ENCODE measurements around the gene STIMATE. TPM values are rescaled to one million over a fixed set of nuclear protein-coding genes. Genes with fewer than 3 reads are reported as not detected.

The STIMATE gene
- total and polyA plus RNA-seq, 9 of the 15 experiments (the other 6 are each of a cell fraction or from before 2014, with no cell fraction given) = 0.14 to 7.7 (median 4.9) TPM

DNA sequence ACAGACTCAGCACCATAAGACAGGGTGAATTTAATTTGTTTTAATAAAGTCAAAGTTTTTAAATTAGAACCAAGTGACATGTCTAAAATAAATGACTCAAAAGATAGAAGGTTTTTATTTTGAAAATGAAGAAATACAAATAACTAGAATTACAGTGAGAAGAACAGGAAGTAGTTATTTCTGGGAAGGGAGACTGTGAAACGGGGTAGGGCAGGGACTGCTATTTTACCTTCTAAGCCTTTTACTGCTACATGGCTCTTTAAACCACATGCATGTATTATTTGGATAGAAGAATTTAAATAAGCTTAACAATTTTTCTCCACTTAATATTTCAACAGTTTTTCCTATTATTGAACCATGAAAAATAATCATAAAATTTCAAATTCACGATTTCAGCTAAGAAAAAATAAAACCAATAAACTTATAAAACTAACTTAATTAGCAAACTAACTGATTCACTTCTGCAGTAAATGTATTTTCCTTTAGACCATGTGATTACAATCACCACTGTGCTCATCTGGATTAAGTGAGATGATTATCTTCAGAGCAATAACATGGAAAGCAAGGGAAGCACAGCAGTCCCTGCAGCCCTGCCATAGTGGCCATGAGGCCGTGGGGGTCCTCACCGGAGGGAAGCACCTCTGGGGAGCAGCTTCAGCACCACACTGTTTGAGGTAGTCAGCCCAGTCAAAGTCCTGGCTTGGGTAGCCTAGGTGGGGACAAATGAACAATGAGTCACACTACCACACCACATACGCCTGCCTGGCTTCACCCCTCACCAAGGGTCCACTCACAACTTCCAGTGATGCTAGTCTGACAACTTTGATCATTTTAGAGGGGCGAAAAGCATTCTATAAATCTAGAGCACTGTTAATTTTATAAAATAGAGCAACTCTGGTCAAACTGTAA, 28.3 kb upstream of the STIMATE start (continued):
- no peak for TF ChIP-seq L3MBTL2 (IDR thresholded peaks at IDR 0.05)
- no peak for TF ChIP-seq KAT7 (CRISPR knock-in tag; IDR thresholded peaks at IDR 0.05; ENCODE audit: borderline replicate concordance)
- no peak for TF ChIP-seq RBM22 (IDR thresholded peaks at IDR 0.05; ENCODE audit: low read depth, low read length, poor library complexity, severe bottlenecking)
- TF ChIP-seq E2F4 (CRISPR knock-in tag; IDR thresholded peaks at IDR 0.05; ENCODE audit: low read depth) = no peak

DNA sequence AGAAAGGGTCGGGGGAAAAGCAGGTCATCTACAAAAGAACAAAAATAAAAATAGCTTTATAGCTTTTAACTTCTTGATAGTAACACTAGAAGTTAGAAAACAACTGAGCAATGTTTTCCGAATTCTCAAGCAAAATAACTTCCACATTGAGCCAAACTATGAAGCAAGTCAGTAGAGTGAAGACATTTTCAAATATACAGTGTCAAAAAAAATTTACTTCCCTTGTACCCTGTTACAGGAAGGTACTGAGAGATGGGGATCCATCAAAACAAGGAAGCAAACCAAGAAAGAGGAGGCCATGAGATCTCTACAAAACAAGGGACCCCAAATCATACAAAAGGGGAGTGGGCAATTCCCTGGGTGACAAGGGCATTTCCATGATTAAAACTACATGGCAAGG, 26.6 kb upstream of the STIMATE start:
- intact Hi-C loops (cut with micrococcal nuclease) = no loop called here

More for the DNA sequence above, 26.6 kb upstream of the STIMATE start:
- in situ Hi-C loops (cut with MboI) = no loop called here
- CTCF ChIA-PET (ENCODE audit: low intra/inter-chr PET ratio) = no interaction called here
- Histone ChIP-seq H3K4me2 (ENCODE audit: insufficient read depth, low read length) (no peak overlapping the region), H3K9me1 (ENCODE audit: control insufficient read depth, insufficient read depth, low read length) (no peaks in the 10 kb centered on the region), H4K20me1 (replicated peaks; ENCODE audit: control insufficient read depth, insufficient read depth, low read length) (no peaks in the 10 kb centered on the region), H3K4me3 (no peak overlapping the region), H3K79me2 (ENCODE audit: control insufficient read depth, insufficient read depth, low read length) (no peaks in the 10 kb centered on the region), H3K9me3 (replicated peaks; ENCODE audit: control insufficient read depth, insufficient read depth, low read depth, low read length) (no peaks in the 10 kb centered on the region), H3K36me3 (ENCODE audit: control insufficient read depth, insufficient read depth, low read length) (peaks cover 5% of the 10 kb centered on the region; the same call in 1 of the 3 replicates), H3K4me1 (replicated peaks in 1 of 2; ENCODE audit: control insufficient read depth in 2 of 2, insufficient read depth in 2 of 2, low read length in 2 of 2) (no peaks in the 10 kb centered on the region), H3K27ac (ENCODE audit: extremely low read depth, low read depth, low read length) (no peak overlapping the region), H3K27me3 (ENCODE audit: control insufficient read depth in 2 of 2, insufficient read depth in 2 of 2, low read length in 2 of 2) (no peaks in the 10 kb centered on the region), H3K9ac (ENCODE audit: insufficient read depth in 1 of 2, low read depth in 2 of 2, low read length in 2 of 2) (no peak overlapping the region), H2AFZ (ENCODE audit: low read depth, low read length) (no peak overlapping the region)
- ATAC-seq = no peak
- FAIRE-seq = no peak
- WGBS (ENCODE audit: insufficient coverage, low coverage, missing lambda C conversion rate) = 49% methylated on average over 2 of the region's 2 CpGs
- POLR2A ChIA-PET = interaction anchor here (0.6 kb wide), 1 partner anchor 8 kb away, joined by 3 read pairs; no protein-coding TSS in a partner anchor
- TF ChIP-seq ZBTB17 (CRISPR knock-in tag; IDR thresholded peaks at IDR 0.05) (no peak), PTRF (tag; IDR thresholded peaks at IDR 0.05) (no peak), ATF1 (CRISPR knock-in tag; IDR thresholded peaks at IDR 0.05) (no peak), ATF1 (tag; IDR thresholded peaks at IDR 0.05) (no peak), MCM5 (IDR thresholded peaks at IDR 0.05; ENCODE audit: low read depth) (no peak), PPARD (CRISPR knock-in tag; IDR thresholded peaks at IDR 0.05) (no peak), STAG1 (CRISPR knock-in tag; IDR thresholded peaks at IDR 0.05; ENCODE audit: borderline replicate concordance) (no peak), LCOR (CRISPR knock-in tag; IDR thresholded peaks at IDR 0.05) (no peak)
- BruUV-seq (replicated peaks) = no TSS peak
- no peak for DNase-seq (ENCODE audit: extremely low read depth in 1 of 4, low spot score in 3 of 4)

Measured in K562 (cell line).